Mesenchymal stem cell (in vitro differentiated cells and primary cell): ENCODE data around the gene GATB.
A peak's percentile ranks its signal among the peaks of the same experiment; 100 is the strongest.

ENCODE experiments used
- DNase-seq: peaks from one replicate; pipeline ENCODE4 v3.0.0-alpha.2; 2013
- H2AFZ ChIP-seq: one replicate; pipeline ENCODE4 v1.6.1; 2013; ENCODE audit warnings: low read depth, mild to moderate bottlenecking, control low read depth, inconsistent platforms, low read length, moderate library complexity
- H2AK5ac ChIP-seq: 2 replicates; pipeline ENCODE4 v1.6.1; 2013; ENCODE audit warnings: low read length, moderate library complexity, mild to moderate bottlenecking, inconsistent platforms; ENCODE audit not compliant: severe bottlenecking
- H2BK120ac ChIP-seq: one replicate; pipeline ENCODE4 v1.6.1; 2013; ENCODE audit warnings: low read depth, mild to moderate bottlenecking, inconsistent platforms, low read length, moderate library complexity
- H2BK12ac ChIP-seq, 2 experiments: one replicate each; pipeline ENCODE4 v1.6.1; 2013; ENCODE audit warnings: inconsistent platforms in 2 of 2, low read length in 2 of 2, mild to moderate bottlenecking in 2 of 2, moderate library complexity in 2 of 2, control low read depth in 1 of 2
- H2BK15ac ChIP-seq: one replicate; pipeline ENCODE4 v1.6.1; 2013; ENCODE audit warnings: mild to moderate bottlenecking, low read depth, inconsistent platforms; ENCODE audit not compliant: poor library complexity, severe bottlenecking
- H2BK5ac ChIP-seq: 2 replicates; pipeline ENCODE4 v1.6.1; 2013; ENCODE audit warnings: low read depth, mild to moderate bottlenecking, low read length, control low read depth, inconsistent platforms; ENCODE audit not compliant: poor library complexity, severe bottlenecking
- H3K14ac ChIP-seq, 2 experiments: one replicate each; pipeline ENCODE4 v1.6.1; 2013; ENCODE audit warnings: inconsistent platforms in 2 of 2, low read length in 2 of 2, control low read depth in 1 of 2, mild to moderate bottlenecking in 1 of 2, moderate library complexity in 1 of 2
- H3K18ac ChIP-seq, 2 experiments: one replicate each; pipeline ENCODE4 v1.6.1; 2013; ENCODE audit warnings: inconsistent platforms in 2 of 2, low read length in 2 of 2, control low read depth in 1 of 2, low read depth in 1 of 2, mild to moderate bottlenecking in 1 of 2
- H3K23ac ChIP-seq, 2 experiments: one replicate each; pipeline ENCODE4 v1.6.1; 2013; ENCODE audit warnings: inconsistent platforms in 2 of 2, low read length in 2 of 2, mild to moderate bottlenecking in 2 of 2, moderate library complexity in 2 of 2, control low read depth in 1 of 2
- H3K27ac ChIP-seq: 2 replicates; pipeline ENCODE4 v1.5.1; 2013; ENCODE audit warnings: mild to moderate bottlenecking, moderate library complexity, low read length, control low read depth, inconsistent platforms; ENCODE audit not compliant: poor library complexity, severe bottlenecking
- H3K27me3 ChIP-seq, 2 experiments: 2 replicates each; pipeline versions ENCODE4 v1.6.1 to v1.7.0; 2013; ENCODE audit warnings: low read length in 2 of 2, mild to moderate bottlenecking in 2 of 2, moderate library complexity in 2 of 2, control low read depth in 1 of 2, inconsistent platforms in 1 of 2; ENCODE audit not compliant: control insufficient read depth in 1 of 2, insufficient read depth in 1 of 2
- H3K36me3 ChIP-seq, 2 experiments: 2 replicates each; pipeline versions ENCODE4 v1.6.1 to v1.7.0; 2013; ENCODE audit warnings: low read length in 2 of 2, control low read depth in 1 of 2, inconsistent platforms in 1 of 2, low read depth in 1 of 2, mild to moderate bottlenecking in 1 of 2; ENCODE audit not compliant: insufficient read depth in 2 of 2, control insufficient read depth in 1 of 2
- H3K4ac ChIP-seq, 2 experiments: one replicate each; pipeline ENCODE4 v1.6.1; 2013; ENCODE audit warnings: inconsistent platforms in 2 of 2, low read length in 2 of 2, mild to moderate bottlenecking in 2 of 2, moderate library complexity in 2 of 2, control low read depth in 1 of 2, low read depth in 1 of 2
- H3K4me1 ChIP-seq: 2 replicates; pipeline ENCODE4 v1.6.1; 2013; ENCODE audit warnings: low read depth, low read length, control low read depth; ENCODE audit not compliant: control insufficient read depth, insufficient read depth
- H3K4me2 ChIP-seq: 2 replicates; pipeline ENCODE4 v1.6.1; 2013; ENCODE audit warnings: low read length, mild to moderate bottlenecking, inconsistent platforms; ENCODE audit not compliant: poor library complexity, severe bottlenecking
- H3K4me3 ChIP-seq, 2 experiments: 2 replicates each; pipeline versions ENCODE4 v1.5.1 to v1.7.0; 2013; ENCODE audit warnings: low read length in 2 of 2, mild to moderate bottlenecking in 2 of 2, control low read depth in 1 of 2, low read depth in 1 of 2; ENCODE audit not compliant: insufficient read depth in 1 of 2
- H3K79me1 ChIP-seq: replicated peaks from 2 replicates; pipeline ENCODE4 v1.6.1; 2013; ENCODE audit warnings: mild to moderate bottlenecking, control low read depth, low read length, inconsistent platforms; ENCODE audit not compliant: poor library complexity, severe bottlenecking
- H3K9ac ChIP-seq: 2 replicates; pipeline ENCODE4 v1.7.0; 2013; ENCODE audit warnings: mild to moderate bottlenecking, low read length, moderate library complexity
- H3K9me3 ChIP-seq: 2 replicates; pipeline ENCODE4 v1.7.0; 2013; ENCODE audit warnings: mild to moderate bottlenecking, low read length; ENCODE audit not compliant: control insufficient read depth
- H4K8ac ChIP-seq: one replicate; pipeline ENCODE4 v1.6.1; 2013; ENCODE audit warnings: inconsistent platforms, mild to moderate bottlenecking, low read length, moderate library complexity
- H4K91ac ChIP-seq: one replicate; pipeline ENCODE4 v1.6.1; 2013; ENCODE audit warnings: mild to moderate bottlenecking, low read length, inconsistent platforms
- WGBS: methylation state at CpG from one replicate; pipeline ENCODE4 v1.1.7; 2013; ENCODE audit warnings: mixed read lengths; 5-methylcytosine and 5-hydroxymethylcytosine counted together

The GATB gene

DNA sequence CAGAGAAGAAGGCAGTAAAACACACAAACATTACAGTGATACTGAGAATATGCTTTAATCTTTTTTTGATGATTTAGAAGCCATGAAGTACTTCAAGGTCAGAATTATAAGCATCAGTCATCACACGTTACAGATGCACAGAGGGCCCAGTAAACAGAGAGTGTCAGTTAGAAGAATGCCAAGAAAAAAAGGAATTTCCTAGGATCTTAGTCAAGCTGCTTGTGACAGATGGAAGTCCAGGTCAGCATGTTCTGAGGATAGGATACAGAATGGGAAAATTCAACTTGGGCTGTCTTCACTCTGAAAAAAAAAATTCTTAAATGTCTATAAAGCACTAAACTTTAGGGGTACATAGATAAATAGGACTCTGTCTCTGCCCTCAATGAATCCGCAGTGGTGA is 38.9 kb downstream of the GATB start:
- Histone ChIP-seq H3K23ac (no peak overlapping the region), H3K4ac (no peak overlapping the region), H2BK5ac (no peak overlapping the region), H3K79me1 (peaks cover 10% of the 10 kb centered on the region), H2BK120ac (no peak overlapping the region), H3K27ac (no peak overlapping the region), H3K9me3 (no peaks in the 10 kb centered on the region), H3K4me3 (peak overlapping the region in 1 of 2 experiments; percentile 32), H2AK5ac (no peak overlapping the region), H3K4me2 (no peak overlapping the region), H4K91ac (no peak overlapping the region), H3K36me3 (peaks cover 6 to 8% of the 10 kb centered on the region in 2 experiments), H3K18ac (no peak overlapping the region), H2BK15ac (no peak overlapping the region), H3K27me3 (no peaks in the 10 kb centered on the region), H4K8ac (no peak overlapping the region), H3K9ac (peak overlapping the region; percentile 57), H3K4me1 (peaks cover 4% of the 10 kb centered on the region), H3K14ac (no peak overlapping the region), H2AFZ (no peak overlapping the region), H2BK12ac (no peak overlapping the region)
- no peak for DNase-seq
- 83% methylated on average over 2 of the region's 2 CpGs for WGBS

GRCh38 chr4:151721466-151721865 is 39.3 kb downstream of the GATB start:
- Histone ChIP-seq H2BK15ac (no peak overlapping the region), H2AFZ (no peak overlapping the region), H3K14ac (no peak overlapping the region), H3K4me2 (peak overlapping the region; percentile 29), H3K9ac (peak overlapping the region; percentile 57), H3K4me3 (peak overlapping the region in 1 of 2 experiments; percentile 32), H4K91ac (no peak overlapping the region), H4K8ac (no peak overlapping the region), H3K18ac (peak overlapping the region in 1 of 2 experiments; percentile 23), H2AK5ac (no peak overlapping the region), H3K79me1 (peaks cover 10% of the 10 kb centered on the region), H3K36me3 (peaks cover 5 to 10% of the 10 kb centered on the region in 2 experiments), H3K9me3 (no peaks in the 10 kb centered on the region), H3K27ac (no peak overlapping the region), H2BK5ac (no peak overlapping the region), H2BK120ac (no peak overlapping the region), H3K4me1 (peaks cover 4% of the 10 kb centered on the region), H2BK12ac (peak overlapping the region in 1 of 2 experiments; percentile 29), H3K27me3 (no peaks in the 10 kb centered on the region), H3K4ac (no peak overlapping the region), H3K23ac (no peak overlapping the region)
- WGBS: 49% methylated on average over 7 of the region's 7 CpGs
- DNase-seq: peak; percentile 56

- no peaks in the 10 kb centered on the region for H3K27me3 ChIP-seq
- 98% methylated on average over 8 of the region's 8 CpGs for WGBS
- H3K4me1 ChIP-seq: peaks cover 4% of the 10 kb centered on the region
- no peak overlapping the region for H3K27ac ChIP-seq
- peak overlapping the region; percentile 9 for H2BK15ac ChIP-seq
- H4K8ac ChIP-seq: no peak overlapping the region
- H2AFZ ChIP-seq: no peak overlapping the region
- H3K14ac ChIP-seq: no peak overlapping the region
- no peak overlapping the region for H3K4ac ChIP-seq
- H3K9me3 ChIP-seq: no peaks in the 10 kb centered on the region
- no peak overlapping the region for H3K4me3 ChIP-seq
- no peak overlapping the region for H3K9ac ChIP-seq
- peaks cover 8% of the 10 kb centered on the region for H3K79me1 ChIP-seq
- H2AK5ac ChIP-seq: no peak overlapping the region
- no peak overlapping the region for H2BK5ac ChIP-seq
- H3K23ac ChIP-seq: no peak overlapping the region
- H3K4me2 ChIP-seq: no peak overlapping the region
- H2BK120ac ChIP-seq: no peak overlapping the region
- no peak for DNase-seq
- H3K36me3 ChIP-seq: peaks cover 5 to 19% of the 10 kb centered on the region in 2 experiments
- no peak overlapping the region for H3K18ac ChIP-seq
- H2BK12ac ChIP-seq: no peak overlapping the region
- H4K91ac ChIP-seq: no peak overlapping the region
Measured at GRCh38 chr4:151719956-151720334, 40.9 kb downstream of the GATB start.

DNA sequence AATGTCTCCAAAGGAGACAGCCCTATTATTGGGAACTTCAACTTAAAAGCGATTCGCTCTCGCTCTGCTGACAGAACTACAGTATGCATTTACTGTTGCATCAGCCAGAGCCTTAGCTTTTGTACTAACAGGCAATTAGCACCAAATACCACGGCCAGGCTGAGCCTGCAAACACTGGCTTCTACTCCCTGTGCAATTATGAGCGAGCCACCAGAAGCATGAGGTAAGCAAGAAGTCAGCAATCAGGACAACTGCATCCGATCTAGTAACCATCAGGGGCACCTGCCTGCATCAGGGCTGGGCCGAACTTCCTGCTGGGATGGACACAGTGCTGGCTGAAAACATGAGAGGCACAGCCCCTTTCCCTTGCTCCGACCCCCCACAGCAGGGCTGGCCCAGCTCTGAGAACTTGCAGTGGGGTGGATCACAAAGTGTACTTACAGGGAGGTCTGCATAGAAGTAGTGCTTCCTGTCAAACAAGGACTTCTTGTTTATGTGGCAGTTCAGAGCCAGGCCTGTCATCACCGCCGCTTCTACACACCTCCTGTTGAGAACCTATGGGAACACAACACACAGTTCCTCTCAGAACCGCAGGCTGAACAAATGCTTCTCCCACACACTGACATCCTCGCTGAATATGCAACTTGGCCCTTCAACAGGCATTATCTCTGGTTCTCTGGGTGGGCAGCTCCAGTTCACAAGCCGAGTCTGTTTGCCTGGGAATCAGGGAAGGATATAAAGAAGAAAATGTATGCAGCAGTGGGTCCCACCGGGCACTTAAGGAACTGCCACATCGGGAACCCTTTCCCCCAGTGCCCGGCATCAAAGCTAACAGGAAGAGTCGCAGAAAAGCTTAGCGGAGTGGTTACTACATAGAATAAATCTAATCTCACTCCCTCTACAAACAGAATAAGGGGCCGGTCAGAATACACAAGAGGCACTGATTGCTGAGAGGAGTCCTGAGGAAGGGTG is 41.5 kb downstream of the GATB start:
- H2AFZ ChIP-seq: no peak overlapping the region
- H2BK12ac ChIP-seq: peak overlapping the region in 1 of 2 experiments; percentile 45
- no peak overlapping the region for H2AK5ac ChIP-seq
- no peak overlapping the region for H3K4ac ChIP-seq
- H2BK120ac ChIP-seq: no peak overlapping the region
- no peak overlapping the region for H3K27ac ChIP-seq
- H3K79me1 ChIP-seq: peaks cover 5% of the 10 kb centered on the region
- no peaks in the 10 kb centered on the region for H3K9me3 ChIP-seq
- H3K4me2 ChIP-seq: no peak overlapping the region
- no peak overlapping the region for H4K91ac ChIP-seq
- H3K36me3 ChIP-seq: peaks cover 5 to 23% of the 10 kb centered on the region in 2 experiments
- H2BK15ac ChIP-seq: peak overlapping the region; percentile 9
- no peak for DNase-seq
- WGBS: 86% methylated on average over 13 of the region's 19 CpGs
- no peak overlapping the region for H3K18ac ChIP-seq
- H3K4me1 ChIP-seq: peaks cover 4% of the 10 kb centered on the region
- H3K27me3 ChIP-seq: no peaks in the 10 kb centered on the region
- no peak overlapping the region for H3K4me3 ChIP-seq
- H3K14ac ChIP-seq: no peak overlapping the region
- no peak overlapping the region for H4K8ac ChIP-seq
- H3K9ac ChIP-seq: no peak overlapping the region
- H3K23ac ChIP-seq: no peak overlapping the region
- H2BK5ac ChIP-seq: no peak overlapping the region
